ENCODE results near the gene ZSWIM5. TPM values are rescaled to one million over a fixed set of nuclear protein-coding genes. Genes with fewer than 3 reads are reported as not detected.
A peak's percentile ranks its signal among the peaks of the same experiment; 100 is the strongest.

Gene ZSWIM5
- total and polyA plus RNA-seq, 9 of the 15 experiments (the other 6 are each of a cell fraction or from before 2014, with no cell fraction given), result under 0.01 to 0.07 (median 0.03) TPM; not detected in 3

DNA sequence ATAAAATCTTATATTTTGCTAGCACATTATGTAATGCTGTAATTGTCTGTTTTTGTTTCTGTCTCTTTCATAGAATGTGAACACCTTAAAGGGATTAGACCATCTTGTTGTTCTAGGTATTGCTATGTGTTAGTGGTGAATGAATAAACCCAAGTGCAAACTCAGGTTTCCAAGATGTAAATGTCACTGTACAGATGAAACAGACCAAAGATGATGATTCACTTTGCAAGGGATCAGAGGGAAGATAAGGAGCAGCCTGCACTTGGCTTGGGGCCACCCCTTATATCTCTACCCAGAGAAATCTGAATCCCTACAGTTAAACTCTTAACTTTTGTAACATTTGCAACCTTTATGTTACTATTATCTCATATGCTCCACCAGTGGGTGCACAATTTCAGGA is 168.9 kb downstream of the ZSWIM5 start (continued):
- no peak for TF ChIP-seq ZNF445 (CRISPR knock-in tag; IDR thresholded peaks at IDR 0.05; ENCODE audit: low read depth)
- peak; percentile 84 for TF ChIP-seq JUN (IDR thresholded peaks at IDR 0.05; ENCODE audit: borderline replicate concordance, low read depth, low read length)
- no peak for TF ChIP-seq JUN (CRISPR knock-in tag; IDR thresholded peaks at IDR 0.05; ENCODE audit: borderline replicate concordance)
- TF ChIP-seq ZNF280A (IDR thresholded peaks at IDR 0.05; ENCODE audit: low read depth, partially characterized antibody), result no peak
- 0 out of 2 replicates have a peak, but pooled peaks have one; percentile 9 for TF ChIP-seq ZNF354B (CRISPR knock-in tag; IDR thresholded peaks at IDR 0.05)
- no peak for TF ChIP-seq TARDBP (IDR thresholded peaks at IDR 0.05)
- no peak for TF ChIP-seq CREBBP (IDR thresholded peaks at IDR 0.05; ENCODE audit: low read depth, low read length)
- no peak for TF ChIP-seq UBTF (IDR thresholded peaks at IDR 0.05; ENCODE audit: borderline replicate concordance in 1 of 2, low read depth in 2 of 2, low read length in 2 of 2)
- peak; percentile 81 for TF ChIP-seq TCF3 (CRISPR knock-in tag; IDR thresholded peaks at IDR 0.05)
- TF ChIP-seq, protein P1, sequence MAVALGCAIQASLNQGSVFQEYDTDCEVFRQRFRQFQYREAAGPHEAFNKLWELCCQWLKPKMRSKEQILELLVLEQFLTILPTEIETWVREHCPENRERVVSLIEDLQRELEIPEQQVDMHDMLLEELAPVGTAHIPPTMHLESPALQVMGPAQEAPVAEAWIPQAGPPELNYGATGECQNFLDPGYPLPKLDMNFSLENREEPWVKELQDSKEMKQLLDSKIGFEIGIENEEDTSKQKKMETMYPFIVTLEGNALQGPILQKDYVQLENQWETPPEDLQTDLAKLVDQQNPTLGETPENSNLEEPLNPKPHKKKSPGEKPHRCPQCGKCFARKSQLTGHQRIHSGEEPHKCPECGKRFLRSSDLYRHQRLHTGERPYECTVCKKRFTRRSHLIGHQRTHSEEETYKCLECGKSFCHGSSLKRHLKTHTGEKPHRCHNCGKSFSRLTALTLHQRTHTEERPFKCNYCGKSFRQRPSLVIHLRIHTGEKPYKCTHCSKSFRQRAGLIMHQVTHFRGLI (CRISPR knock-in tag; IDR thresholded peaks at IDR 0.05), result no peak
- no peak for TF ChIP-seq IFI16 (CRISPR knock-in tag; IDR thresholded peaks at IDR 0.05)
- TF ChIP-seq, protein P2, sequence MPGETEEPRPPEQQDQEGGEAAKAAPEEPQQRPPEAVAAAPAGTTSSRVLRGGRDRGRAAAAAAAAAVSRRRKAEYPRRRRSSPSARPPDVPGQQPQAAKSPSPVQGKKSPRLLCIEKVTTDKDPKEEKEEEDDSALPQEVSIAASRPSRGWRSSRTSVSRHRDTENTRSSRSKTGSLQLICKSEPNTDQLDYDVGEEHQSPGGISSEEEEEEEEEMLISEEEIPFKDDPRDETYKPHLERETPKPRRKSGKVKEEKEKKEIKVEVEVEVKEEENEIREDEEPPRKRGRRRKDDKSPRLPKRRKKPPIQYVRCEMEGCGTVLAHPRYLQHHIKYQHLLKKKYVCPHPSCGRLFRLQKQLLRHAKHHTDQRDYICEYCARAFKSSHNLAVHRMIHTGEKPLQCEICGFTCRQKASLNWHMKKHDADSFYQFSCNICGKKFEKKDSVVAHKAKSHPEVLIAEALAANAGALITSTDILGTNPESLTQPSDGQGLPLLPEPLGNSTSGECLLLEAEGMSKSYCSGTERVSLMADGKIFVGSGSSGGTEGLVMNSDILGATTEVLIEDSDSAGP (CRISPR knock-in tag; IDR thresholded peaks at IDR 0.05), result no peak
- no peak for TF ChIP-seq EZH2 (IDR thresholded peaks at IDR 0.05; ENCODE audit: borderline replicate concordance, low read depth, low read length)
- peak; percentile 81 for TF ChIP-seq NCOR1 (IDR thresholded peaks at IDR 0.05)
- TF ChIP-seq MBD2 (IDR thresholded peaks at IDR 0.05; ENCODE audit: borderline replicate concordance, low read depth), result no peak
- 0 out of 2 replicates have a peak, but pooled peaks have one; percentile 18 for TF ChIP-seq MXI1 (IDR thresholded peaks at IDR 0.05; ENCODE audit: low read depth, low read length)
- TF ChIP-seq, protein P3, sequence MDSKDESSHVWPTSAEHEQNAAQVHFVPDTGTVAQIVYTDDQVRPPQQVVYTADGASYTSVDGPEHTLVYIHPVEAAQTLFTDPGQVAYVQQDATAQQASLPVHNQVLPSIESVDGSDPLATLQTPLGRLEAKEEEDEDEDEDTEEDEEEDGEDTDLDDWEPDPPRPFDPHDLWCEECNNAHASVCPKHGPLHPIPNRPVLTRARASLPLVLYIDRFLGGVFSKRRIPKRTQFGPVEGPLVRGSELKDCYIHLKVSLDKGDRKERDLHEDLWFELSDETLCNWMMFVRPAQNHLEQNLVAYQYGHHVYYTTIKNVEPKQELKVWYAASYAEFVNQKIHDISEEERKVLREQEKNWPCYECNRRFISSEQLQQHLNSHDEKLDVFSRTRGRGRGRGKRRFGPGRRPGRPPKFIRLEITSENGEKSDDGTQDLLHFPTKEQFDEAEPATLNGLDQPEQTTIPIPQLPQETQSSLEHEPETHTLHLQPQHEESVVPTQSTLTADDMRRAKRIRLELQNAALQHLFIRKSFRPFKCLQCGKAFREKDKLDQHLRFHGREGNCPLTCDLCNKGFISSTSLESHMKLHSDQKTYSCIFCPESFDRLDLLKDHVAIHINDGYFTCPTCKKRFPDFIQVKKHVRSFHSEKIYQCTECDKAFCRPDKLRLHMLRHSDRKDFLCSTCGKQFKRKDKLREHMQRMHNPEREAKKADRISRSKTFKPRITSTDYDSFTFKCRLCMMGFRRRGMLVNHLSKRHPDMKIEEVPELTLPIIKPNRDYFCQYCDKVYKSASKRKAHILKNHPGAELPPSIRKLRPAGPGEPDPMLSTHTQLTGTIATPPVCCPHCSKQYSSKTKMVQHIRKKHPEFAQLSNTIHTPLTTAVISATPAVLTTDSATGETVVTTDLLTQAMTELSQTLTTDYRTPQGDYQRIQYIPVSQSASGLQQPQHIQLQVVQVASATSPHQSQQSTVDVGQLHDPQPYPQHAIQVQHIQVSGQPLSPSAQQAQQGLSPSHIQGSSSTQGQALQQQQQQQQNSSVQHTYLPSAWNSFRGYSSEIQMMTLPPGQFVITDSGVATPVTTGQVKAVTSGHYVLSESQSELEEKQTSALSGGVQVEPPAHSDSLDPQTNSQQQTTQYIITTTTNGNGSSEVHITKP (IDR thresholded peaks at IDR 0.05; ENCODE audit: partially characterized antibody), result no peak
- no peak for TF ChIP-seq NFATC3 (IDR thresholded peaks at IDR 0.05)
- no peak for TF ChIP-seq KLF13 (tag; IDR thresholded peaks at IDR 0.05; ENCODE audit: borderline replicate concordance, low read depth)
